HepG2 (cell line): ENCODE measurements around the gene PRELID1. TPM values are rescaled to one million over a fixed set of nuclear protein-coding genes. Genes with fewer than 3 reads are reported as not detected.

Experiments used
- FOXA3 ChIP-seq: IDR thresholded peaks from 2 replicates; pipeline ENCODE4 v1.6.1; 2016; ENCODE audit warnings: missing genetic modification reagents, missing compliant biosample characterization
- GRHL1 ChIP-seq: sonication (generic); formaldehyde crosslinking; conservative IDR thresholded peaks from 2 replicates; pipeline ENCODE4 v1.8.0; 2022; ENCODE audit warnings: missing genetic modification reagents
- IRF9 ChIP-seq: sonication (generic); formaldehyde crosslinking; IDR thresholded peaks from 2 replicates; pipeline ENCODE4 v1.8.0; 2022; ENCODE audit warnings: missing genetic modification reagents, mild to moderate bottlenecking, borderline replicate concordance
- MAFG ChIP-seq: sonication (generic); formaldehyde crosslinking; IDR thresholded peaks from 2 replicates; pipeline ENCODE4 v1.5.1; 2020; ENCODE audit warnings: mild to moderate bottlenecking, missing genetic modification reagents
- MEIS2 ChIP-seq: sonication (generic); formaldehyde crosslinking; IDR thresholded peaks from 2 replicates; pipeline ENCODE4 v1.9.0; 2021; ENCODE audit warnings: mild to moderate bottlenecking, missing genetic modification reagents
- MIER3 ChIP-seq: IDR thresholded peaks from 2 replicates; pipeline ENCODE4 v1.6.1; 2016; ENCODE audit warnings: missing compliant biosample characterization, borderline replicate concordance
- MIXL1 ChIP-seq: IDR thresholded peaks from 2 replicates; pipeline ENCODE4 v1.6.1; 2016
- NFAT5 ChIP-seq: sonication (generic); formaldehyde crosslinking; IDR thresholded peaks from 2 replicates; pipeline ENCODE4 v1.4.0; 2020; ENCODE audit warnings: missing genetic modification reagents
- RFXANK ChIP-seq: IDR thresholded peaks from 2 replicates; pipeline ENCODE4 v1.6.1; 2016
- SCMH1 ChIP-seq: sonication (generic); formaldehyde crosslinking; IDR thresholded peaks from 2 replicates; pipeline ENCODE4 v1.9.0; 2021; ENCODE audit warnings: missing genetic modification reagents, mild to moderate bottlenecking, borderline replicate concordance
- YEATS2 ChIP-seq: sonication (generic); formaldehyde crosslinking; IDR thresholded peaks from 2 replicates; pipeline ENCODE4 v1.4.0; 2020; ENCODE audit warnings: missing genetic modification reagents, borderline replicate concordance
- ZBTB44 ChIP-seq: sonication (generic); formaldehyde crosslinking; IDR thresholded peaks from 2 replicates; pipeline ENCODE4 v1.4.0; 2020; ENCODE audit warnings: missing genetic modification reagents
- ZFAT ChIP-seq: sonication (generic); formaldehyde crosslinking; conservative IDR thresholded peaks from 2 replicates; pipeline ENCODE4 v1.8.1; 2023; ENCODE audit warnings: missing genetic modification reagents, inconsistent platforms
- ZNF20 ChIP-seq: sonication (generic); formaldehyde crosslinking; IDR thresholded peaks from 2 replicates; pipeline ENCODE4 v1.4.0; 2020; ENCODE audit warnings: mild to moderate bottlenecking, moderate library complexity, missing genetic modification reagents
- ZNF280B ChIP-seq: sonication (generic); formaldehyde crosslinking; IDR thresholded peaks from 2 replicates; pipeline ENCODE4 v1.5.0; 2020; ENCODE audit warnings: missing genetic modification reagents, mild to moderate bottlenecking, borderline replicate concordance
- ZNF460 ChIP-seq: sonication (generic); formaldehyde crosslinking; IDR thresholded peaks from 2 replicates; pipeline ENCODE4 v1.5.1; 2020; ENCODE audit warnings: missing genetic modification reagents, mild to moderate bottlenecking, borderline replicate concordance
- ZNF569 ChIP-seq: sonication (generic); formaldehyde crosslinking; IDR thresholded peaks from 2 replicates; pipeline ENCODE4 v1.5.0; 2020; ENCODE audit warnings: mild to moderate bottlenecking, missing genetic modification reagents, moderate library complexity, borderline replicate concordance
- ZNF768 ChIP-seq: sonication (generic); formaldehyde crosslinking; IDR thresholded peaks from 2 replicates; pipeline ENCODE4 v1.4.0; 2020; ENCODE audit warnings: missing genetic modification reagents
- polyA plus RNA-seq, 8 experiments: library from polyadenylated mRNA; depleted of rRNA in 3 of 8; stranded (reverse) in 7 of 8; unstranded in 1 of 8; fragments of >200 nt; fragmentation: Illumina TruSeq in 4 of 8; extraction: Trizol in 4 of 8; gene quantifications; 2 replicates each; pipeline versions ENCODE4 v1.2.1 to v1.2.3, GENCODE V29; 2011 to 2016; ENCODE audit warnings: low read depth in 4 of 8, missing spikeins in 1 of 8, mixed read lengths in 1 of 8; ENCODE audit not compliant: insufficient read depth in 1 of 8
- total RNA-seq, 5 experiments: library from RNA; depleted of rRNA; stranded (reverse); fragments of >200 nt; fragmentation: Illumina TruSeq; extraction: Trizol; gene quantifications; 2 replicates each; pipeline ENCODE4 v1.2.3, GENCODE V29; 2016; ENCODE audit warnings: low read depth in 1 of 5

PRELID1 gene
- total and polyA plus RNA-seq, 2 of the 13 experiments (the other 11 are each of a cell fraction or from before 2014, with no cell fraction given), result 250 to 271 TPM

GRCh38 chr5:177354256-177354655, 50.7 kb downstream of the PRELID1 start (continued):
- TF ChIP-seq GRHL1 (CRISPR knock-in tag), result no peak
- no peak for TF ChIP-seq FOXA3 (CRISPR knock-in tag)
- TF ChIP-seq ZBTB44 (CRISPR knock-in tag), result no peak
- no peak for TF ChIP-seq ZFAT
- no peak for TF ChIP-seq MIER3 (CRISPR knock-in tag)
- peak; percentile 47; the same call in 1 of the 2 replicates for TF ChIP-seq MIXL1 (CRISPR knock-in tag)
- TF ChIP-seq ZNF569 (CRISPR knock-in tag), result no peak
- no peak for TF ChIP-seq NFAT5 (CRISPR knock-in tag)
- TF ChIP-seq MAFG (CRISPR knock-in tag), result no peak
- no peak for TF ChIP-seq MEIS2 (CRISPR knock-in tag)
- no peak for TF ChIP-seq RFXANK
- TF ChIP-seq ZNF460, result no peak
- no peak for TF ChIP-seq ZNF768 (CRISPR knock-in tag)
- no peak for TF ChIP-seq IRF9 (CRISPR knock-in tag)
- TF ChIP-seq SCMH1, result no peak
- TF ChIP-seq YEATS2 (CRISPR knock-in tag), result peak; percentile 34; the same call in 1 of the 2 replicates
- TF ChIP-seq ZNF20, result no peak
- no peak for TF ChIP-seq ZNF280B (CRISPR knock-in tag)
